ENCODE measurements around the gene MAPK14.
"Not testable (repeated sequence)": the region's sequence is repeated elsewhere in the genome, so short reads cannot be mapped to it uniquely, and the experiment has no call there.

DNA sequence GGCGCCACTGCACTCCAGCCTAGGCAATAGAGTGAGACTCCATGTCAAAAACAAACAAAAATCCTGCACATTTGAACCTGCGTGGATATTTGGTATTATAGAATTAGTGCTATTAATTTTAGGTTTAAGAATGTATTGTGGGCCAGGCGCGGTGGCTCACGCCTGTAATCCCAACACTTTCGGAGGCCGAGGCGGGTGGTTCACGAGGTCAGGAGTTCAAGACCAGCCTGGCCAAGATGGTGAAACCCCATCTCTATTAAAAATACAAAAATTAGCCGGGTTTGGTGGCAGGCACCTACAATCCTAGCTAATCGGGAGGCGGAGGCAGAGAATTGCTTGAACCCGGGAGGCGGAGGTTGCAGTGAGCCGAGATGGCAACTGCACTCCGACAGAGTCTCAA is 101.7 kb downstream of the MAPK14 start:
- TF ChIP-seq POLR2A, CTCF (IDR thresholded peaks at IDR 0.05): not testable (repeated sequence)
